Karpas-422 (cell line): Measurements from ENCODE around the gene OR7G1. TPM values are rescaled to one million over a fixed set of nuclear protein-coding genes. Genes with fewer than 3 reads are reported as not detected.

Source experiments
- DNase-seq: peaks from one replicate; pipeline ENCODE4 v3.0.0-alpha.2; 2015
- H2AFZ ChIP-seq: fragments of 200-600 bp; sonication (generic); 2 replicates; pipeline ENCODE4 v1.6.1; 2014; ENCODE audit warnings: antibody characterized with exemption, low read length, mixed read lengths
- H3K27ac ChIP-seq: fragments of 200-600 bp; sonication (generic); 2 replicates; pipeline ENCODE4 v1.5.1; 2014; ENCODE audit warnings: mild to moderate bottlenecking, low read length, moderate library complexity
- H3K27me3 ChIP-seq: fragments of 200-600 bp; sonication (generic); 2 replicates; pipeline ENCODE4 v1.6.1; 2014; ENCODE audit warnings: low read length, mixed read lengths
- H3K36me3 ChIP-seq: fragments of 200-600 bp; sonication (generic); 2 replicates; pipeline ENCODE4 v1.6.1; 2014; ENCODE audit warnings: low read length, mixed read lengths; ENCODE audit not compliant: insufficient read depth
- H3K4me1 ChIP-seq: fragments of 200-600 bp; sonication (generic); 2 replicates; pipeline ENCODE4 v1.6.1; 2014; ENCODE audit warnings: mild to moderate bottlenecking, low read length, mixed read lengths
- H3K4me2 ChIP-seq: fragments of 200-600 bp; sonication (generic); 2 replicates; pipeline ENCODE4 v1.6.1; 2014; ENCODE audit warnings: low read length, low read depth, mild to moderate bottlenecking; ENCODE audit not compliant: poor library complexity, severe bottlenecking
- H3K4me3 ChIP-seq: fragments of 200-600 bp; sonication (generic); 2 replicates; pipeline ENCODE4 v1.5.1; 2014; ENCODE audit warnings: mild to moderate bottlenecking, antibody characterized with exemption, low read length, mixed read lengths
- H3K79me2 ChIP-seq: fragments of 200-600 bp; sonication (generic); 2 replicates; pipeline ENCODE4 v1.6.1; 2014; ENCODE audit warnings: mild to moderate bottlenecking, low read length, mixed read lengths
- H3K9ac ChIP-seq: fragments of 200-600 bp; sonication (generic); 2 replicates; pipeline ENCODE4 v1.6.0; 2014; ENCODE audit warnings: low read length
- H3K9me2 ChIP-seq: fragments of 200-600 bp; sonication (generic), shearing (Covaris generic); replicated peaks from 2 replicates; pipeline ENCODE4 v1.6.0; 2014; ENCODE audit warnings: mild to moderate bottlenecking, low read length, moderate library complexity; ENCODE audit not compliant: insufficient read depth
- H3K9me3 ChIP-seq: fragments of 300-700, 200-600 bp; sonication (generic); 2 replicates; pipeline ENCODE4 v1.6.1; 2014; ENCODE audit warnings: low read length, mixed read lengths
- H4K20me1 ChIP-seq: fragments of 200-600 bp; sonication (generic); 2 replicates; pipeline ENCODE4 v1.6.1; 2014; ENCODE audit warnings: mild to moderate bottlenecking, antibody characterized with exemption, low read length, low read depth; ENCODE audit not compliant: insufficient read depth
- total RNA-seq: library from RNA; depleted of rRNA; stranded (reverse); fragments of >200 nt; shearing (Covaris generic); gene quantifications from 2 replicates; pipeline ENCODE4 v1.2.3, GENCODE V29; 2014; ENCODE audit warnings: low replicate concordance; rRNA removed

Gene OR7G1
- total RNA-seq: not detected in 2 replicates

DNA sequence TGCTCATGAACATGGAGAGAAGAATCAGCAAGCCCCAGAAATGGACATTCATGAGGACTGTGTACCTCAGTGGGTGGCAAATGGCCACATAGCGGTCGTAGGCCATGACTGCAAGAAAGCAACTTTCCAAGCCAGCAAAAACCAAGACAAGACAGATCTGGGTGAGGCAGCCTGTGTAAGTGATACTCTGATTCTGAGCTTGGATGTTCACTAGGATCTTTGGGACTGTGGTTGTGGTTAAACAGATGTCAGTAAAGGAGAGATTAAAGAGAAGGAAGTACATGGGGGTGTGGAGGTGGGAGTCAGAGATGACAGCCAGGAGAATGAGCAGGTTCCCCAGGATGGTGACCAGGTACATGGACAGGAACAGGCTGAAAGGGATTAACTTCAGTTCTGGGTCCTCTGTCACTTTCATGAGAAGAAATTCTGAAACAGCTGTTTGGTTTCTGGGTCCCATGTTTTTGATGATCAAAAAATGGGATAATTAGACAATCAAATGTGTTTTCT is at the start of gene OR7G1:
Gene OR7G1, minus strand, starts transcription at position 457 of the 507 bp plus-strand sequence. Its CDS starts 0 bp downstream, at position 457.
- Histone ChIP-seq H3K27me3 (no peaks in the 10 kb centered on the region), H2AFZ (no peak within 1 kb of the TSS), H3K4me2 (no peak within 1 kb of the TSS), H3K79me2 (no peaks in the 10 kb centered on the region), H3K9me2 (no peaks in the 10 kb centered on the region), H4K20me1 (no peaks in the 10 kb centered on the region), H3K4me3 (no peak within 1 kb of the TSS), H3K9ac (no peak within 1 kb of the TSS), H3K9me3 (no peaks in the 10 kb centered on the region), H3K36me3 (no peaks in the 10 kb centered on the region), H3K4me1 (no peaks in the 10 kb centered on the region), H3K27ac (no peak within 1 kb of the TSS)
- DNase-seq: no peak

DNA sequence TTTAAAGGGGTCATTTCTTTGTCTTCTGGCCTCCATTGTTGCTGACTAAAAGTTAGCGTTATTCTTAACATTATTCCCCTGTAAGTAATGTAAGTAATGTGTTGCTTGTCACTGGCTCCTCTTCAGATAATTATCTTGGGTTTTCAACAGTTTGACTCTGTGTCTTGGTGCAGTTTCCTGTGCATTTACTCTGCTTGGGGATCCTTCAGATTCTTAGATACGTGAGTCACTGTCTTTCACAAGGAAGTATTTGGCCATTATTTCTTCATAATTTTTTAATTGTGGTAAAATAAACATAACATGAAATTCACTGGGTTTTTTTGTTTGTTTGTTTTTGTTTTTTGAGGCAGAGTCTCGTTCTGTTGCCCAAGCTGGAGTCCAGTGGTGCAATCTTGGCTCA is 49.7 kb upstream of the OR7G1 start:
- no peaks in the 10 kb centered on the region for H3K4me1 ChIP-seq
- no peaks in the 10 kb centered on the region for H3K9me3 ChIP-seq
- H2AFZ ChIP-seq: no peak overlapping the region
- no peak overlapping the region for H3K4me3 ChIP-seq
- no peaks in the 10 kb centered on the region for H3K27me3 ChIP-seq
- no peak for DNase-seq
- H3K9ac ChIP-seq: no peak overlapping the region
- H3K36me3 ChIP-seq: peaks cover 39% of the 10 kb centered on the region
- no peaks in the 10 kb centered on the region for H3K9me2 ChIP-seq
- H3K4me2 ChIP-seq: no peak overlapping the region
- H3K79me2 ChIP-seq: 0 out of 2 replicates have a peak, but pooled peaks cover 4% of the 10 kb centered on the region
- no peak overlapping the region for H3K27ac ChIP-seq
- peaks cover 16% of the 10 kb centered on the region; the same call in 1 of the 2 replicates for H4K20me1 ChIP-seq

DNA sequence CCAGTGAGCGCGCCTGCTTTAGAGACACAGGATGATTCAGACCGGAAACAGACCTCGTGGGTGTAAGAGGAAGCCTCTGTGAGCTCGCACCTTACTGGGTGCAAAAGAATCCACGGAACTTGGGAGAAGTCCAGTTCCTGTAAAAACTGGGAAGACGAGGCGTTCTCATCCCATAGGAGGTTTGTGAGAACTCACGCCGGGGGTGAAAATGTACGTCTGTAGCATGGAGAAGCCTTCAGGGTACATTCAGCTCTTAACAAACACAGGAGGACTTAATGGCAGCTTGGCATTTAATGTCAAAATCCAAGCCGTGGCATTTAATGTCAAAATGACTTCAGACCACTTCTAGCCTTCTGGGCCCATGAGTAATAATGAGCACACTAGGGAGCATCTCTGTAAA is 45.9 kb upstream of the OR7G1 start:
- no peak overlapping the region for H3K9ac ChIP-seq
- no peaks in the 10 kb centered on the region for H3K9me2 ChIP-seq
- H3K27me3 ChIP-seq: no peaks in the 10 kb centered on the region
- H3K27ac ChIP-seq: no peak overlapping the region
- no peak overlapping the region for H2AFZ ChIP-seq
- H3K4me2 ChIP-seq: no peak overlapping the region
- H3K4me3 ChIP-seq: no peak overlapping the region
- H3K79me2 ChIP-seq: peaks cover 15% of the 10 kb centered on the region
- H3K9me3 ChIP-seq: no peaks in the 10 kb centered on the region
- H4K20me1 ChIP-seq: peaks cover 12% of the 10 kb centered on the region; the same call in 1 of the 2 replicates
- no peaks in the 10 kb centered on the region for H3K4me1 ChIP-seq
- H3K36me3 ChIP-seq: peaks cover 68% of the 10 kb centered on the region
- DNase-seq: no peak

- no peaks in the 10 kb centered on the region for H3K9me2 ChIP-seq
- H3K27me3 ChIP-seq: no peaks in the 10 kb centered on the region
- H3K9me3 ChIP-seq: no peaks in the 10 kb centered on the region
- H3K9ac ChIP-seq: no peak overlapping the region
- peaks cover 30% of the 10 kb centered on the region for H3K79me2 ChIP-seq
- H3K4me1 ChIP-seq: no peaks in the 10 kb centered on the region
- H4K20me1 ChIP-seq: peaks cover 24% of the 10 kb centered on the region
- H3K4me3 ChIP-seq: no peak overlapping the region
- H3K27ac ChIP-seq: no peak overlapping the region
- no peak overlapping the region for H3K4me2 ChIP-seq
- H3K36me3 ChIP-seq: peaks cover 80% of the 10 kb centered on the region
- no peak for DNase-seq
- H2AFZ ChIP-seq: no peak overlapping the region
These were observed 44.3 kb upstream of the OR7G1 start for GRCh38 chr19:9159891-9160290.

DNA sequence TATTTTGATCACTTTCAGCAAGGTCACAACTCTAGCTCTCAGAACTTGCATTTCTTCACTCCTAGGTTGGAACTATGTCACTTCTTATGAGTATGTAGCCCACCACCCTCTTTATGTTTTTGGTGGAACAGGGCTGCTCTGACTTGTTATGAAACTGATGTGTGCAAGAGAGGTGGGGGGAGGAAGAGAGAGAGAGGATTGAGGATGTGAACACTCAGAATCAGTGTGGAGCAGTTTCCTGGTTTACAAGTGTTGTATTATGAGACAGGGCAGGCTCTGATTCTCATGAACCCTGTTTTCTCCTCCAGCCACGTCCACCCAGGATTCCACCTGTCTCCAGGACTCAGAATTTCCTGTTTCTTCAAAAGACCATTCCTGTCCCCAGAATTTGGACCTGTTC is 40.7 kb upstream of the OR7G1 start:
- H3K79me2 ChIP-seq: peaks cover 62% of the 10 kb centered on the region
- H4K20me1 ChIP-seq: peaks cover 31% of the 10 kb centered on the region
- no peak overlapping the region for H3K9ac ChIP-seq
- no peak for DNase-seq
- H3K9me2 ChIP-seq: no peaks in the 10 kb centered on the region
- no peak overlapping the region for H3K4me3 ChIP-seq
- no peaks in the 10 kb centered on the region for H3K9me3 ChIP-seq
- H3K4me2 ChIP-seq: no peak overlapping the region
- H3K27ac ChIP-seq: no peak overlapping the region
- no peaks in the 10 kb centered on the region for H3K4me1 ChIP-seq
- no peaks in the 10 kb centered on the region for H3K27me3 ChIP-seq
- no peak overlapping the region for H2AFZ ChIP-seq
- peaks cover 68% of the 10 kb centered on the region for H3K36me3 ChIP-seq

DNA sequence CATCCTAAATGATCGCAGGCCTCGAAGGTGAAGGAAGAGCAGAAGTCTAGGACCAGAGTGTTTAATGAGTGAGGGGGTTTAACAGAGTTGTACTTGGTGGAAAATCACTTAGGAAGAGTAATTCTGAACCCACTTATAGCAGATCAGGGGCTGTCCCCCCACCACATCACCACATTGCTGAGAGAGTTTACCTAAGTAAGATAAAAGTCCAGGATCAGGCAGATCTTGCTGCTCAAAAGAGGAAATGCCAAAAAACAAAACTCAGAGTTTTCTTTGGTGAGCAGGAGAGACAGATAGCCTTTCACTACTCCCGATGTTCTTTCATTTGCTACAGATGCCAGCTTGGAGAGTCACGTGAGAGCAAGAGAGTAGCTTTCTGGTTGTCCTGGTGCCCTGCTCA is 40.0 kb upstream of the OR7G1 start:
- Histone ChIP-seq H3K27me3 (no peaks in the 10 kb centered on the region), H3K9me3 (no peaks in the 10 kb centered on the region), H2AFZ (no peak overlapping the region), H3K9ac (no peak overlapping the region), H4K20me1 (peaks cover 31% of the 10 kb centered on the region), H3K4me3 (no peak overlapping the region), H3K4me1 (no peaks in the 10 kb centered on the region), H3K36me3 (peaks cover 64% of the 10 kb centered on the region), H3K27ac (no peak overlapping the region), H3K9me2 (no peaks in the 10 kb centered on the region), H3K79me2 (peaks cover 70% of the 10 kb centered on the region), H3K4me2 (no peak overlapping the region)
- DNase-seq: no peak

GRCh38 chr19:9151367-9151766 is 35.8 kb upstream of the OR7G1 start:
- Histone ChIP-seq H3K9me2 (no peaks in the 10 kb centered on the region), H3K36me3 (peaks cover 59% of the 10 kb centered on the region), H4K20me1 (peaks cover 52% of the 10 kb centered on the region), H3K27me3 (no peaks in the 10 kb centered on the region), H2AFZ (no peak overlapping the region), H3K9me3 (no peaks in the 10 kb centered on the region), H3K4me1 (no peaks in the 10 kb centered on the region), H3K4me3 (no peak overlapping the region), H3K4me2 (no peak overlapping the region), H3K27ac (no peak overlapping the region), H3K9ac (no peak overlapping the region), H3K79me2 (peaks cover 100% of the 10 kb centered on the region)
- DNase-seq: no peak

DNA sequence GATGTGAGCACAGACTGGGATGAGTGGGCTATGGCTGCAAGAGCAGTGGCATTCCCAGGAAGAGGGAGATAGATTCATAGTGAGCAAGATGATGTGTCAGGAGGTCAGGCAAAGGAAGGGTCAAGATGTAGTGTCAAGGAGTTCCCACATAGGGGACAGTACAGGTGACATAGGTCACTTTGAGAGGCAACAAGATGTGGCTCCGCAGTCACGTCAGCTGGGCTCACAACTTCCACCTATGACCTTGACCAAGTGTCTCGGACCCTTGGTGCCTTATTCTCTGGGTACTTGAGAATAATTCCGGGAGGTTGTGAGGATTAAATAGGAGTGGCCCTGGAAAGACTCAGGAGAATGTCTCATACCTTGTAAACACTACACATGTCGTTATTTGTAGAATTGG is 35.1 kb upstream of the OR7G1 start:
- Histone ChIP-seq H4K20me1 (peaks cover 47% of the 10 kb centered on the region), H3K36me3 (peaks cover 53% of the 10 kb centered on the region), H3K9me3 (0 out of 2 replicates have a peak, but pooled peaks cover under 1% of the 10 kb centered on the region)

More for the DNA sequence above, 35.1 kb upstream of the OR7G1 start:
- Histone ChIP-seq H3K4me3 (no peak overlapping the region), H2AFZ (no peak overlapping the region), H3K9ac (no peak overlapping the region), H3K9me2 (no peaks in the 10 kb centered on the region), H3K27ac (no peak overlapping the region), H3K4me1 (no peaks in the 10 kb centered on the region), H3K79me2 (peaks cover 100% of the 10 kb centered on the region), H3K4me2 (no peak overlapping the region), H3K27me3 (no peaks in the 10 kb centered on the region)
- DNase-seq: no peak
